GM18519 (cell line): ENCODE results near the gene MCF2L2.
A peak's percentile ranks its signal among the peaks of the same experiment; 100 is the strongest.

Experiments used
- ATAC-seq: cut with Tn5 transposase; IDR thresholded peaks from one replicate; pipeline ENCODE4 v1.9.1; 2021; ENCODE audit warnings: mild to moderate bottlenecking, moderate library complexity; ENCODE audit not compliant: unreplicated experiment, low FRiP score

Gene MCF2L2

GRCh38 chr3:183300996-183301562, 127.3 kb downstream of the MCF2L2 start:
- no peak for ATAC-seq

- ATAC-seq, result no peak
Observed at GRCh38 chr3:183299976-183300375, 128.4 kb downstream of the MCF2L2 start.

- ATAC-seq, result no peak
Observed at GRCh38 chr3:183298701-183299153, 129.7 kb downstream of the MCF2L2 start.

- ATAC-seq, result no peak
Observed at GRCh38 chr3:183296944-183297343, 131.5 kb downstream of the MCF2L2 start.

GRCh38 chr3:183295211-183295610, 133.2 kb downstream of the MCF2L2 start:
- ATAC-seq, result no peak

GRCh38 chr3:183293966-183294365, 134.5 kb downstream of the MCF2L2 start:
- ATAC-seq, result no peak

GRCh38 chr3:183291497-183292031, 136.9 kb downstream of the MCF2L2 start:
- no peak for ATAC-seq

- ATAC-seq, result no peak
Observed at GRCh38 chr3:183290216-183290615, 138.2 kb downstream of the MCF2L2 start.

GRCh38 chr3:183288117-183288516, 140.3 kb downstream of the MCF2L2 start:
- ATAC-seq, result no peak

- no peak for ATAC-seq
Observed at GRCh38 chr3:183287301-183287971, 141.0 kb downstream of the MCF2L2 start.

- peak; percentile 86 for ATAC-seq
Observed at GRCh38 chr3:183285828-183286457, 142.5 kb downstream of the MCF2L2 start.

GRCh38 chr3:183285318-183285717, 143.1 kb downstream of the MCF2L2 start:
- ATAC-seq, result no peak

- ATAC-seq, result no peak
Observed at GRCh38 chr3:183284570-183284969, 143.8 kb downstream of the MCF2L2 start.

- ATAC-seq, result no peak
Observed at GRCh38 chr3:183283886-183284285, 144.5 kb downstream of the MCF2L2 start.

GRCh38 chr3:183281126-183281797, 147.2 kb downstream of the MCF2L2 start:
- ATAC-seq, result no peak

GRCh38 chr3:183279371-183279770, 149.0 kb downstream of the MCF2L2 start:
- ATAC-seq, result no peak

GRCh38 chr3:183278479-183279088, 149.8 kb downstream of the MCF2L2 start:
- no peak for ATAC-seq

GRCh38 chr3:183277260-183277659, 151.2 kb downstream of the MCF2L2 start:
- no peak for ATAC-seq

GRCh38 chr3:183275937-183276336, 152.5 kb downstream of the MCF2L2 start:
- ATAC-seq, result no peak

- ATAC-seq, result no peak
Observed at GRCh38 chr3:183275418-183275817, 153.0 kb downstream of the MCF2L2 start.

- ATAC-seq, result no peak
Observed at GRCh38 chr3:183274609-183275008, 153.8 kb downstream of the MCF2L2 start.
